Articular chondrocyte of knee joint (primary cell): ENCODE results near the gene SLC25A6. TPM values are rescaled to one million over a fixed set of nuclear protein-coding genes. Genes with fewer than 3 reads are reported as not detected.

Experiments used
- total RNA-seq: library from RNA; depleted of rRNA; stranded (reverse); fragments of >200 nt; gene quantifications from 2 replicates; pipeline ENCODE4 v1.2.3, GENCODE V29; 2012

Gene SLC25A6
- 209 and 261 TPM in 2 replicates for total RNA-seq

DNA sequence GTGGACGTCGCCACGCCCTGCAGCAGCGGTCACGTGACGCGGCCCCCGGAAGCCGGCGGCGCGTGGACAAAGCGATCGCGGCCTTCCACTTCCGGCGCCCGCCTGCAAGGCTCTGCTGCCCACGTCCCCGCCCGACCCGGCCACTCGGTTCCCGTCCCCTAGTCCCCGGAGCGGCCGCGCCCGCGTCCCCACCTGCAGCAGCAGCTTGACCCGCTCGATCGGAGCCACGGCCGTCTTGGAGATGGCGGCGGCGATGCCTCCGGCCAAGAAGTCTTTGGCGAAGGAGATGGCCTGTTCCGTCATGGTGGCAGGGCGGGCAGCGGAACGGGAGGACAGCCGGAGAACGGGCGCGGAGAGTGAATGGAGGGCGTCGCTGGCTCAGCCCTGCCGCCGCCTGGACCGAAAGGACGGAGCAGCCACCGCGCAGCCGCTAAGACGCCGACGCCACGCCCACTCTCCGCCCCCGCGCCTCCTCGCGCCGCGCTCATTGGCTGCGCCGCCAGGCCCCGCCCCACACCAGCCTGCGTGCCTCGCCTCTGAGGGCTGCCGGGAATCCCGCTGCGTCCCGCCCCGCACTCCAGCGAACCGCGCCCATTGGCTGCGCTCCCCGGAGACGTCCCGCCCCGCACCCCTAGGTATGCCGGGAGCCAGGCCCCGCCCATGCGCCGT is at the start of gene SLC25A6:
Gene SLC25A6, minus strand, starts transcription at position 407 of the 669 bp plus-strand sequence. Its CDS starts 104 bp downstream, at position 303.

GRCh38 chrX:1336331-1336943 is 55.5 kb downstream of the SLC25A6 start, which contains the start of gene IL3RA:
TSS of gene IL3RA (plus strand) at chrX:1336785. CDS start at chrX:1341766, 4,981 bp downstream.

Other genes with a start within 250 kb of the SLC25A6 start
- 0.11 TPM in 1 of 2 replicates, not detected in the other for gene CRLF2, start 179.5 kb downstream of the SLC25A6 start, total RNA-seq
- 0.32 TPM in 1 of 2 replicates, not detected in the other for gene CSF2RA, start 123.3 kb downstream of the SLC25A6 start, total RNA-seq
- 0.13 and 0.76 TPM in 2 replicates for gene IL3RA, start 55.3 kb downstream of the SLC25A6 start, total RNA-seq
- 18.9 and 19.5 TPM in 2 replicates for gene ASMTL, start 60.8 kb upstream of the SLC25A6 start, total RNA-seq
- gene P2RY8, start 145.1 kb upstream of the SLC25A6 start, total RNA-seq, result not detected in 2 replicates
- 12.2 and 14.8 TPM in 2 replicates for gene AKAP17A, start 199.5 kb upstream of the SLC25A6 start, total RNA-seq
- not detected in 2 replicates for gene ASMT, start 222.9 kb upstream of the SLC25A6 start, total RNA-seq